ENCODE measurements around the gene RAPSN. TPM values are rescaled to one million over a fixed set of nuclear protein-coding genes. Genes with fewer than 3 reads are reported as not detected.

RAPSN gene
- total RNA-seq, 2 experiments from 2014 or later: not detected

- Histone ChIP-seq H4K20me1 (ENCODE audit: insufficient read depth, low read length) (no peaks in the 10 kb centered on the region), H3K9me2 (ENCODE audit: insufficient read depth, low read length) (no peaks in the 10 kb centered on the region), H3K27ac (ENCODE audit: low read depth, low read length, poor library complexity, severe bottlenecking) (no peak overlapping the region), H2AFZ (ENCODE audit: low read length) (no peak overlapping the region), H3K9me3 (ENCODE audit: low read length) (no peaks in the 10 kb centered on the region), H3K4me2 (ENCODE audit: low read length) (no peak overlapping the region), H3K4me1 (ENCODE audit: insufficient read depth, low read length, poor library complexity, severe bottlenecking) (no peaks in the 10 kb centered on the region), H3K4me3 (ENCODE audit: low read depth, low read length, poor library complexity, severe bottlenecking) (no peak overlapping the region), H3K36me3 (ENCODE audit: insufficient read depth, low read length) (no peaks in the 10 kb centered on the region), H3K79me2 (ENCODE audit: insufficient read depth, low read depth, low read length) (no peaks in the 10 kb centered on the region)
- BruUV-seq (replicated peaks): no TSS peak
- TF ChIP-seq, protein P1, sequence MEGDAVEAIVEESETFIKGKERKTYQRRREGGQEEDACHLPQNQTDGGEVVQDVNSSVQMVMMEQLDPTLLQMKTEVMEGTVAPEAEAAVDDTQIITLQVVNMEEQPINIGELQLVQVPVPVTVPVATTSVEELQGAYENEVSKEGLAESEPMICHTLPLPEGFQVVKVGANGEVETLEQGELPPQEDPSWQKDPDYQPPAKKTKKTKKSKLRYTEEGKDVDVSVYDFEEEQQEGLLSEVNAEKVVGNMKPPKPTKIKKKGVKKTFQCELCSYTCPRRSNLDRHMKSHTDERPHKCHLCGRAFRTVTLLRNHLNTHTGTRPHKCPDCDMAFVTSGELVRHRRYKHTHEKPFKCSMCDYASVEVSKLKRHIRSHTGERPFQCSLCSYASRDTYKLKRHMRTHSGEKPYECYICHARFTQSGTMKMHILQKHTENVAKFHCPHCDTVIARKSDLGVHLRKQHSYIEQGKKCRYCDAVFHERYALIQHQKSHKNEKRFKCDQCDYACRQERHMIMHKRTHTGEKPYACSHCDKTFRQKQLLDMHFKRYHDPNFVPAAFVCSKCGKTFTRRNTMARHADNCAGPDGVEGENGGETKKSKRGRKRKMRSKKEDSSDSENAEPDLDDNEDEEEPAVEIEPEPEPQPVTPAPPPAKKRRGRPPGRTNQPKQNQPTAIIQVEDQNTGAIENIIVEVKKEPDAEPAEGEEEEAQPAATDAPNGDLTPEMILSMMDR (conservative IDR thresholded peaks at IDR 0.05; ENCODE audit: low read length): no peak
- no peak for TF ChIP-seq EZH2phosphoT487 (IDR thresholded peaks at IDR 0.05; ENCODE audit: borderline replicate concordance, low read depth, low read length)
- POLR2A ChIA-PET: interaction anchor here (0.7 kb wide), 1 partner anchor 114 kb away, joined by 3 read pairs; no protein-coding TSS in a partner anchor
- DNase-seq (ENCODE audit: low spot score): no peak
- CTCF ChIA-PET (ENCODE audit: unreplicated experiment): no interaction called here
- intact Hi-C loops (cut with micrococcal nuclease; ENCODE audit: unreplicated experiment): no loop called here
Measured at GRCh38 chr11:47437218-47437745, 11.7 kb downstream of the RAPSN start.

- Histone ChIP-seq H3K9me3 (ENCODE audit: low read length) (no peaks in the 10 kb centered on the region), H3K36me3 (ENCODE audit: insufficient read depth, low read length) (no peaks in the 10 kb centered on the region), H3K4me1 (ENCODE audit: insufficient read depth, low read length, poor library complexity, severe bottlenecking) (no peaks in the 10 kb centered on the region), H3K4me2 (ENCODE audit: low read length) (no peak overlapping the region), H3K4me3 (ENCODE audit: low read depth, low read length, poor library complexity, severe bottlenecking) (no peak overlapping the region), H3K27ac (ENCODE audit: low read depth, low read length, poor library complexity, severe bottlenecking) (no peak overlapping the region), H3K9me2 (ENCODE audit: insufficient read depth, low read length) (no peaks in the 10 kb centered on the region), H3K79me2 (ENCODE audit: insufficient read depth, low read depth, low read length) (no peaks in the 10 kb centered on the region), H2AFZ (ENCODE audit: low read length) (no peak overlapping the region), H4K20me1 (ENCODE audit: insufficient read depth, low read length) (no peaks in the 10 kb centered on the region)
- POLR2A ChIA-PET: interaction anchor here (0.7 kb wide), 2 partner anchors 115 to 154 kb away, joined by 3 to 4 read pairs; no protein-coding TSS in a partner anchor
- TF ChIP-seq, protein P1 (conservative IDR thresholded peaks at IDR 0.05; ENCODE audit: low read length): no peak
- TF ChIP-seq EZH2phosphoT487 (IDR thresholded peaks at IDR 0.05; ENCODE audit: borderline replicate concordance, low read depth, low read length): no peak
- CTCF ChIA-PET (ENCODE audit: unreplicated experiment): no interaction called here
- intact Hi-C loops (cut with micrococcal nuclease; ENCODE audit: unreplicated experiment): no loop called here
- no TSS peak for BruUV-seq (replicated peaks)
- DNase-seq (ENCODE audit: low spot score): no peak
Measured at GRCh38 chr11:47436726-47437125, 12.2 kb downstream of the RAPSN start.

GRCh38 chr11:47435687-47436086, 13.2 kb downstream of the RAPSN start:
- Histone ChIP-seq H3K4me3 (ENCODE audit: low read depth, low read length, poor library complexity, severe bottlenecking) (no peak overlapping the region), H3K4me1 (ENCODE audit: insufficient read depth, low read length, poor library complexity, severe bottlenecking) (no peaks in the 10 kb centered on the region), H4K20me1 (ENCODE audit: insufficient read depth, low read length) (no peaks in the 10 kb centered on the region), H3K4me2 (ENCODE audit: low read length) (no peak overlapping the region), H3K9me2 (ENCODE audit: insufficient read depth, low read length) (no peaks in the 10 kb centered on the region), H2AFZ (ENCODE audit: low read length) (no peak overlapping the region), H3K9me3 (ENCODE audit: low read length) (no peaks in the 10 kb centered on the region), H3K27ac (ENCODE audit: low read depth, low read length, poor library complexity, severe bottlenecking) (no peak overlapping the region), H3K36me3 (ENCODE audit: insufficient read depth, low read length) (no peaks in the 10 kb centered on the region), H3K79me2 (ENCODE audit: insufficient read depth, low read depth, low read length) (no peaks in the 10 kb centered on the region)
- TF ChIP-seq EZH2phosphoT487 (IDR thresholded peaks at IDR 0.05; ENCODE audit: borderline replicate concordance, low read depth, low read length): no peak
- TF ChIP-seq, protein P1 (conservative IDR thresholded peaks at IDR 0.05; ENCODE audit: low read length): no peak
- DNase-seq (ENCODE audit: low spot score): no peak
- ChIA-PET CTCF (ENCODE audit: unreplicated experiment) (no interaction called here), POLR2A (interaction anchor here (0.7 kb wide), 1 partner anchor 429 kb away, joined by 3 read pairs; no protein-coding TSS in a partner anchor)
- no TSS peak for BruUV-seq (replicated peaks)
- intact Hi-C loops (cut with micrococcal nuclease; ENCODE audit: unreplicated experiment): no loop called here
